RWPE1 (cell line): ENCODE data around the gene CASP1.
"Not testable (repeated sequence)": the region's sequence is repeated elsewhere in the genome, so short reads cannot be mapped to it uniquely, and the experiment has no call there.

Experiments used
- CTCF ChIA-PET: fragments of 350-600 bp; sonication (Branson Sonifier 250); formaldehyde crosslinking; extraction: SDS; loops from one replicate; lab custom pipeline; 2021; lab: Yijun Ruan, JAX
- POLR2A ChIA-PET: fragments of 400-600 bp; formaldehyde crosslinking; extraction: SDS; loops from one replicate; lab custom pipeline; 2020; ENCODE audit warnings: antibody characterized with exemption; ENCODE audit not compliant: low non-redundant PET; lab: Yijun Ruan, JAX
- DNase-seq: peaks from one replicate; pipeline ENCODE4 v3.0.0; 2012; ENCODE audit warnings: low spot score
- H3K27ac ChIP-seq: fragments of 450-650 bp; 2 replicates; pipeline ENCODE4 v1.5.1; 2017
- CTCF ChIP-seq: fragments of 450-650 bp; conservative IDR thresholded peaks from 2 replicates; pipeline ENCODE4 v1.5.1; 2017; ENCODE audit warnings: low read depth, mild to moderate bottlenecking

Gene CASP1

GRCh38 chr11:105042178-105042577, 7.2 kb upstream of the CASP1 start:
- DNase-seq: no peak
- ChIA-PET POLR2A (no interaction called here), CTCF (no interaction called here)
- no peak for TF ChIP-seq CTCF
- H3K27ac ChIP-seq: no peak overlapping the region

GRCh38 chr11:105040703-105041102, 5.8 kb upstream of the CASP1 start:
- TF ChIP-seq CTCF: no peak

GRCh38 chr11:105034388-105034787, 556 bp downstream of the CASP1 start:
- H3K27ac ChIP-seq, DNase-seq, POLR2A ChIA-PET: not testable (repeated sequence)
- CTCF ChIA-PET: interaction anchor here (0.6 kb wide), 1 partner anchor 19 kb away, joined by 4 read pairs; no protein-coding TSS in a partner anchor

More at GRCh38 chr11:105040703-105041102, 5.8 kb upstream of the CASP1 start:
- H3K27ac ChIP-seq: no peak overlapping the region
- POLR2A ChIA-PET: no interaction called here
- DNase-seq: no peak
- CTCF ChIA-PET: no interaction called here

- CTCF ChIA-PET: interaction anchor here (0.6 kb wide), 1 partner anchor 18 kb away, joined by 4 read pairs; no protein-coding TSS in a partner anchor
- POLR2A ChIA-PET: no interaction called here
- TF ChIP-seq CTCF: no peak
- no peak overlapping the region for H3K27ac ChIP-seq
- no peak for DNase-seq
Measured at GRCh38 chr11:105033781-105034180, 1.2 kb downstream of the CASP1 start.

GRCh38 chr11:105033343-105033742, 1.6 kb downstream of the CASP1 start:
- H3K27ac ChIP-seq: no peak overlapping the region
- DNase-seq: no peak
- ChIA-PET POLR2A (no interaction called here), CTCF (no interaction called here)
- no peak for TF ChIP-seq CTCF

- ChIA-PET CTCF (no interaction called here), POLR2A (no interaction called here)
- H3K27ac ChIP-seq: no peak overlapping the region
- no peak for DNase-seq
- TF ChIP-seq CTCF: no peak
Measured at GRCh38 chr11:105032495-105032894, 2.4 kb downstream of the CASP1 start.

GRCh38 chr11:105027678-105028077, 7.3 kb downstream of the CASP1 start:
- POLR2A ChIA-PET: no interaction called here
- TF ChIP-seq CTCF: no peak
- H3K27ac ChIP-seq: no peak overlapping the region
- CTCF ChIA-PET: no interaction called here
- no peak for DNase-seq
